ENCODE measurements around the gene PSMD8.
"Not testable (repeated sequence)": the region's sequence is repeated elsewhere in the genome, so short reads cannot be mapped to it uniquely, and the experiment has no call there.

The PSMD8 gene

DNA sequence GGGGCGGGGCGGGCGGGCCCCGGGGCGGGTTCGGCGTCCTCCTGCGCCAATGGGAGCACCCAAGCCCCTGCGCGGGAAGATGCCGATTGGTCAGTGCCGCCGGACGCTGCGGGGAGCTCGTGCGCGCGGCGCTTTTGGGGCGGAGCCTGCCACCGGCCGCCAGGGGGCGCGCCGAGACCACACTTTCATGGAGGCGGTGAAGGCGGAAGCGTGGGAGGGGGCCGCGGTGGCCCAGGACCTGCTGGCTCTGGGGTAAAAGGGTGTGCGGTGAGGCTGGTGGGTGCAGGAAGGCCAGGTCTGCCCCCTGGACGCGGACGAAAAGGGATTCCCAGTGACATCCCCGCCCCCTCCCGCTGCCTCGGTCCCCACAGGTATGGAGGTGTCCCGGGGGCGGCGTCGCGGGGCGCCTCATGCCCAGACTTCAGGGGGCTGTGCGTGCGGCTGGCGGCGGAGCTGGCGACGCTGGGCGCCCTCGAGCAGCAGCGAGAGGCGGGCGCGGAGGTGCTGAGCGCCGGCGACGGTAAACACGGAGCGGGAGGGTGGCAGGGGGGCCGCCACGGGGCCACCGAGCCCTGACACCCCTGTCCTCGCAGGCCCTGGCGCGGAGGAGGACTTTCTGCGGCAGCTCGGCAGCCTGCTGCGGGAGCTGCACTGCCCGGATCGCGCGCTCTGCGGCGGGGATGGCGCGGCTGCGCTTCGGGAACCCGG lies 28.8 kb downstream of the PSMD8 start, which contains the start of gene FAM98C:
Gene FAM98C (plus strand): TSS at position 127 of the 708 bp plus-strand sequence. CDS start 61 bp downstream, at position 188.
- Mint-ChIP-seq H3K27me3 (ENCODE audit: low read depth) (no peaks in the 10 kb centered on the region), H3K27ac (peak within 1 kb of the TSS; percentile 90), H3K9me3 (no peaks in the 10 kb centered on the region), H3K36me3 (ENCODE audit: low read depth) (peaks cover 15% of the 10 kb centered on the region), H3K4me3 (peak within 1 kb of the TSS; percentile 90), H3K4me1 (ENCODE audit: low read depth) (peaks cover 10% of the 10 kb centered on the region)

DNA sequence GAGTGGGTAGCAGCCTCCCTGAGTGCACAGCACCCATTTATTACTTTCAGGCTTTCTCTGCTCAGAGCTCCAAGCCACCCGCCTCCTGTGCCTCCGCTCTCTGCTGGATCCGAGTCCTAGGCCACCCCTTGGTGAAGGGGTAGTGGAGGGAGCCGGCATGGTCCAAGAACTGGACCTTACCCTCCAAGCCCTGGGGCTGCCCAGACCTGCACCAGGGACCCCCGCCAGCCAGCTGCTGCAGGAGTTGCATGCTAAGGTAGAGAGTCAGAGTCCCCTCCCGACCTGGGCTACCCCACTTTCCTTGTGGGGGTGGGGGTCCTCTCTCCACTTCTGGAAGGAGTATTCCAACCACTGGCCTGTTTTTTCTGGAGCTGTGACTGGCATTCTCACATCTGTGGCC lies 30.5 kb downstream of the PSMD8 start:
- peaks cover 10% of the 10 kb centered on the region for H3K4me1 Mint-ChIP-seq (ENCODE audit: low read depth)
- no peaks in the 10 kb centered on the region for H3K27me3 Mint-ChIP-seq (ENCODE audit: low read depth)
- H3K27ac Mint-ChIP-seq, result no peak overlapping the region
- peak overlapping the region; percentile 90 for H3K4me3 Mint-ChIP-seq
- H3K36me3 Mint-ChIP-seq (ENCODE audit: low read depth), result peaks cover 22% of the 10 kb centered on the region
- H3K9me3 Mint-ChIP-seq, result no peaks in the 10 kb centered on the region

DNA sequence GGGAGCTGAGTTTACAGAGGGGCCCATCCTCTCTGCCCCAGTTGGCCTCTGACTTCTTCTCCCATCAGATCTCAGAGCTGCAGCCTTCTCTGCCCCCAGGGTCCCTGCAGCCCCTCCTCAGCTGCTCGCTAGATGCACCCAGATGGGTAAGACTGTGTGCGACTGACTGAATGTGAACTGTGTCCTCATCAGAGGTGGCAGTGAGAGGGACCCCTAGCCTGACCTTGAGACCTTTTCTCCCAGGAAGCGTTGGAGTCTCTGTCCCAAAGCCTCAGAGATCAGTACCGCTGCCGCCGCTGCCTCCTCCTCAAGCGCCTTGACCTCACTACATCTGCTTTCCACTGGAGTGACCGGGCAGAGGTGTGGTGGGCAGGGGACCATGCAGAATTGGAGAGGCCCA lies 30.9 kb downstream of the PSMD8 start:
- Mint-ChIP-seq H3K9me3 (no peaks in the 10 kb centered on the region), H3K27me3 (ENCODE audit: low read depth) (no peaks in the 10 kb centered on the region), H3K36me3 (ENCODE audit: low read depth) (peaks cover 23% of the 10 kb centered on the region)

DNA sequence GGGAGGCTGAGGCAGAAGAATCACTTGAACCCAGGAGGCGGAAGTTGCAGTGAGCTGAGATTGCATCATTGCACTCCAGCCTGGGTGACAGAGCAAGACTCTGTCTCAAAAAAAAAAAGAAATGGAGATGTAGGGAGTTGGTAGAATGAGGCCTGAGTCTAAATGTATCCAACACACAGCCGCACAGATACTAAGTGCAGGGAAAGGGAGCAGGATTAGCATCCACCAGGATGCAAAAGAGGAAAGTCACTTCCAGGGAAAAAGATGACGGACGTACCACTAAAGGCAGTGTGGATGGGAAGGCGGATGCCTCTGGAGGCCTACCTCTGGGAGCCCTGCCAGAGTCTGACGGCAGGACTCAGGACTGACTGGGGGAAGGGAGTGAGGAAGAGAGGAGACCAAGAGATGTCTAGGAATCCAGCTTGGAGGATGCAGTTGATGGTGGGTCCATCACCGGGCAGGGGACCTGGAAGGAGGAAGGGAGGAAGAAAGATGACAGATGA lies 35.3 kb downstream of the PSMD8 start:
- Mint-ChIP-seq H3K9me3 (no peaks in the 10 kb centered on the region), H3K27me3 (ENCODE audit: low read depth) (no peaks in the 10 kb centered on the region), H3K4me1 (ENCODE audit: low read depth) (no peaks in the 10 kb centered on the region), H3K4me3 (no peak overlapping the region), H3K27ac (no peak overlapping the region), H3K36me3 (ENCODE audit: low read depth) (peaks cover 19% of the 10 kb centered on the region)

More for the DNA sequence above, 30.9 kb downstream of the PSMD8 start:
- Mint-ChIP-seq H3K4me3 (no peak overlapping the region), H3K27ac (no peak overlapping the region), H3K4me1 (ENCODE audit: low read depth) (peaks cover 10% of the 10 kb centered on the region)

GRCh38 chr19:38410407-38410806 lies 36.0 kb downstream of the PSMD8 start:
- H3K4me3 Mint-ChIP-seq; H3K4me1 Mint-ChIP-seq (ENCODE audit: low read depth); H3K9me3 Mint-ChIP-seq; H3K27ac Mint-ChIP-seq; H3K27me3 Mint-ChIP-seq (ENCODE audit: low read depth): not testable (repeated sequence)
- peaks cover 15% of the 10 kb centered on the region for H3K36me3 Mint-ChIP-seq (ENCODE audit: low read depth)

GRCh38 chr19:38411041-38411712 lies 36.8 kb downstream of the PSMD8 start:
- Mint-ChIP-seq H3K27me3 (ENCODE audit: low read depth) (no peaks in the 10 kb centered on the region), H3K36me3 (ENCODE audit: low read depth) (peaks cover 14% of the 10 kb centered on the region), H3K9me3 (no peaks in the 10 kb centered on the region)

DNA sequence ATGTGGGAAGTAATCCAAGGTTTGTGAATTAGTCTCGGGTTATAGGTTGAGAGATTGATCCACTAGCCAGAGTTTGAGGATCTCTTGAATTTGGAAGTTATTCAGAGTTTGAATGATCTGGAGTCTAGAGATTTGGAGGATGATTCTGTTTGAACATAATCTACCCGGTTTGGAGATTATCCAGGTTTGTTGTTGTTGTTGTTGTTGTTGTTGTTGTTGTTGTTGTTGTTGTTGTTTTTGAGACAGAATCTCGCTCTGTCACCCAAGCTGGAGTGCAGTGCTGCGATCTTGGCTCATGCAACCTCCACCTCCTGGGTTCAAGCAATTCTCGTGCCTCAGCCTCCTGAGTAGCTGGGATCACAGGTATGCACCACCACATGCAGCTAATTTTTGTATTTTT lies 37.5 kb downstream of the PSMD8 start:
- not testable (repeated sequence) for H3K27ac Mint-ChIP-seq; H3K9me3 Mint-ChIP-seq; H3K27me3 Mint-ChIP-seq (ENCODE audit: low read depth); H3K4me3 Mint-ChIP-seq; H3K4me1 Mint-ChIP-seq (ENCODE audit: low read depth)
- peaks cover 14% of the 10 kb centered on the region for H3K36me3 Mint-ChIP-seq (ENCODE audit: low read depth)

More at GRCh38 chr19:38411041-38411712, 36.8 kb downstream of the PSMD8 start:
- Mint-ChIP-seq H3K4me1 (ENCODE audit: low read depth) (no peaks in the 10 kb centered on the region), H3K27ac (no peak overlapping the region), H3K4me3 (no peak overlapping the region)

GRCh38 chr19:38412491-38412890 lies 38.1 kb downstream of the PSMD8 start:
- H3K27ac Mint-ChIP-seq, result no peak overlapping the region

DNA sequence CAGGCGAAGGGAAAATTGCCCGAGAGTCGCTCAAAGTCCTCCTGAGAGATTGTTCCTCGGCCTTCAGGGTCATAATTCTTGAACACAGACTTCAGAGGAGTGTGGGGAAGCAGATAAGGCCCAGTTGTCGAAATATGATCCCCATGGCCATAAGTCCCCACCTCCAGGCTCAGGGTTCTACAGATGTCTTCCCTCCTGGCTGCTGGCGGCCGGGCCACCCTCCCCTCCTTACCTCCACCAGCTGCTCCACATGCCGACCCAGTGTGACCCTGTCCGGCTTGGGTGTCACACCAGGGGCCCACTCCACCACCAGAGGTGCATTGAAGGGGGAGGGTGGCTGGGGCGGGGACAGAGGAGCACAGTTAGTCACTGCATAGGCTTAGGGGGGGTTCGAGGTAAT lies 38.6 kb downstream of the PSMD8 start:
- Mint-ChIP-seq H3K27ac (no peak overlapping the region), H3K9me3 (no peaks in the 10 kb centered on the region), H3K4me3 (no peak overlapping the region), H3K4me1 (ENCODE audit: low read depth) (peaks cover 13% of the 10 kb centered on the region), H3K27me3 (ENCODE audit: low read depth) (no peaks in the 10 kb centered on the region), H3K36me3 (ENCODE audit: low read depth) (peaks cover 9% of the 10 kb centered on the region)

More at GRCh38 chr19:38412491-38412890, 38.1 kb downstream of the PSMD8 start:
- Mint-ChIP-seq H3K9me3 (no peaks in the 10 kb centered on the region), H3K27me3 (ENCODE audit: low read depth) (no peaks in the 10 kb centered on the region), H3K4me3 (no peak overlapping the region), H3K36me3 (ENCODE audit: low read depth) (peaks cover 11% of the 10 kb centered on the region), H3K4me1 (ENCODE audit: low read depth) (peaks cover 9% of the 10 kb centered on the region)

DNA sequence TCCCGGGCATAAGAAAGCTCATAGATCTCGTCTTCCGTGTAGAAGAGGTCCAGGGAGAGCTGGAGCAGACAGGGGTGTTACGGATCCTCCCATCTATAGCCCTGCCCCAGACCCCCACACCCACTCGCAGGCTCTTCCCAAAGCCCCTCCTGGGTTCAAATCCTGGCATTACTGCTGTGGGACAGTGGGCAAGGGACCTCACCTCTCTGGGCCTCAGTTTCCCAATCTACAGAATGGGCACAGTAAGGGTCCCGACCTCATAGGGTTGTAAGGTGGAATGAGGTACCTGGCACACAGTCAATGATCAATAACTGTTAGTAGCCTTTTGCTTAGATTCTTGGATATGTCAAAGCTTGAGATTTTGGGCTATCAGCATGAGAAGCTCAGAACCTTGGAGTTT lies 39.0 kb downstream of the PSMD8 start:
- no peak overlapping the region for H3K4me3 Mint-ChIP-seq
- H3K27ac Mint-ChIP-seq, result no peak overlapping the region
- no peaks in the 10 kb centered on the region for H3K9me3 Mint-ChIP-seq
- H3K27me3 Mint-ChIP-seq (ENCODE audit: low read depth), result no peaks in the 10 kb centered on the region
- peaks cover 7% of the 10 kb centered on the region for H3K36me3 Mint-ChIP-seq (ENCODE audit: low read depth)
- H3K4me1 Mint-ChIP-seq (ENCODE audit: low read depth), result peaks cover 15% of the 10 kb centered on the region

- H3K9me3 Mint-ChIP-seq, result no peaks in the 10 kb centered on the region
- H3K4me3 Mint-ChIP-seq, result peak overlapping the region; percentile 83
- H3K36me3 Mint-ChIP-seq (ENCODE audit: low read depth), result no peaks in the 10 kb centered on the region
- peaks cover 21% of the 10 kb centered on the region for H3K4me1 Mint-ChIP-seq (ENCODE audit: low read depth)
- peak overlapping the region; percentile 76 for H3K27ac Mint-ChIP-seq
- no peaks in the 10 kb centered on the region for H3K27me3 Mint-ChIP-seq (ENCODE audit: low read depth)
Observed at GRCh38 chr19:38417146-38417543, 42.8 kb downstream of the PSMD8 start.

GRCh38 chr19:38417544-38418506 lies 43.5 kb downstream of the PSMD8 start:
- Mint-ChIP-seq H3K4me1 (ENCODE audit: low read depth) (peaks cover 21% of the 10 kb centered on the region), H3K36me3 (ENCODE audit: low read depth) (no peaks in the 10 kb centered on the region), H3K27me3 (ENCODE audit: low read depth) (no peaks in the 10 kb centered on the region), H3K4me3 (peak overlapping the region; percentile 83), H3K27ac (peak overlapping the region; percentile 76), H3K9me3 (no peaks in the 10 kb centered on the region)

GRCh38 chr19:38420935-38421334 lies 46.6 kb downstream of the PSMD8 start:
- no peaks in the 10 kb centered on the region for H3K9me3 Mint-ChIP-seq
- H3K27ac Mint-ChIP-seq, result no peak overlapping the region
- no peaks in the 10 kb centered on the region for H3K36me3 Mint-ChIP-seq (ENCODE audit: low read depth)
- no peaks in the 10 kb centered on the region for H3K27me3 Mint-ChIP-seq (ENCODE audit: low read depth)
- H3K4me3 Mint-ChIP-seq, result no peak overlapping the region
- H3K4me1 Mint-ChIP-seq (ENCODE audit: low read depth), result peaks cover 23% of the 10 kb centered on the region

DNA sequence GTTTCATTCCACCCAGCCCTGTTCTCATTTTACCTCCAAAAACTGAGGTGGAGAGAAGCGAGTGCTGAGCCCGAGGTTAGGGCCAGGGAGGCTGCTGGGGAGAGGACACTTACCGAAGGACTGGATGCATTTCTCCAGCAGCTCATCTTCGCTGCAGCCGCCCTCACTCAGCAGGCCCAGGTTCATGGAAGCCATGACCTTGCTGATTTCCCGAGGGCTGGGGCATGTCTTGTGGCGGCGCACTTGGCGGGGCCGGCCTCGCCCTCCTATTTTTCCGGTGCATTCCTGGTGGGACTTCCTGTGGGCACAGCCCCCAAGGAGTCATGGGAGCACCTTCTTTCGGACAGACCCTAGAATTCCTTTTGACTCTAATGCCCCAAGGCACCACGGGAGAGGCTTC lies 47.5 kb downstream of the PSMD8 start:
- H3K27ac Mint-ChIP-seq, result no peak overlapping the region
- H3K36me3 Mint-ChIP-seq (ENCODE audit: low read depth), result no peaks in the 10 kb centered on the region
- H3K9me3 Mint-ChIP-seq, result no peaks in the 10 kb centered on the region
- H3K27me3 Mint-ChIP-seq (ENCODE audit: low read depth), result no peaks in the 10 kb centered on the region
- H3K4me1 Mint-ChIP-seq (ENCODE audit: low read depth), result peaks cover 26% of the 10 kb centered on the region
- H3K4me3 Mint-ChIP-seq, result no peak overlapping the region

Data from T-helper 1 cell treated with Interleukin-12 subunit alpha and Interleukin-12 subunit beta and Interleukin-4 antibody, amounts not matched to agents 30 μg/mL and 1 μg/mL, for 36 hours (primary cell).